DMS53 treated with DMSO at 0.1 percent for 48 hours (cell line): ENCODE results near the gene MGRN1.
A peak's percentile ranks its signal among the peaks of the same experiment; 100 is the strongest.

ENCODE experiments used
- DNase-seq: peaks from one replicate; lab custom pipeline; 2025; ENCODE audit not compliant: unreplicated experiment; lab: John Stamatoyannopoulos, UW

MGRN1 gene

DNA sequence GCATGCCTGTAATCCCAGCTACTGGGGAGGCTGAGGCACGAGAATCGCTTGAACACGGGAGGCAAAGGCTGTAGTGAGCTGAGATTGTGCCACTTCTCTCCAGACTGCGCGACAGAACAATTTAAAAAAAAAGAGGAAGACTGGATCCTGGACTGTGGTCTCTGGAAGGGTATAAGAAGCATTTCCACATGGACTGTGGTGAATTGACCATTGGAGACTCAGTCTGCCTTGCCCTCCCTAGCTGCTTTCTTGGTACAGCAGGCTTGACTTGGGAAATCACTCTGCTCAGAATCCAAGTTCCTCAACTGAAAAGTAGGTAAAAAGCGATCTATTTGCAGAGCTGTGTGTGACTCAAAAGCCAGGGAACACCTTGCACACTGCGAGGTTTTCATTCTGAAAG, 1.0 kb upstream of the MGRN1 start:
- DNase-seq, result no peak

DNA sequence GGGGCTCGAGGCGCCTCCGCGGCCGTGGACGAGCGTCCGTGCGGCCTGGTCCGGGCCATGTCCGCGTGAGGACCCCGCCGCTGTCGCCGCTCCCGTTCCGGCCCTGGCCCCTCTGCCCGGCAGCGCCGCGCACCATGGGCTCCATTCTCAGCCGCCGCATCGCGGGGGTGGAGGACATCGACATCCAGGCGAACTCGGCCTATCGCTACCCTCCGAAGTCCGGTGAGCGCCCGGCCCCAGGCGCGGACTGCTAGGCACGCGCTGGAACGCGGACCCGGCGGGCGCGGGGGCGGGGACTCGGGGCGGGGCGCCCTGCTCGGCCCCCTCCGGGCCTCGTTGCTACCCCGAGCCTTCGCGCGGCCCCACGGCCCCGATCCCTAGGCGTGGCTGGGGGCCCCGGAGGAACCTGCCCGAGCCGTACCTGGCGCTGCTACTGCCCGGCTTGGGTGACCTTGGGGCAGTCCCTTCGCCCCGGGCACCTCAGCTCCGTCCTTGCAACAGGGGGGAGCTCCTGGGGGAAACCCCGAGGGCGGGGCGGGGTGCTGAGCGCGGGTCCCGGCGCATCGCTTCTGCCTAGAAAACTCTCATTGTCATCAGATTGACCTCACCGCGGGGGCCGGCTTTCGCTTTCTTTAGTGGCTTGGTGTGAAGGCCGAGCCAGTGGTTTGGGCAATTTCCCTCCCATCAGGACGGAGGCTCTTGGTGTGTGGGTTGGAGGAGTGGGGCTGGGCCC, 367 bp downstream of the MGRN1 start:
- DNase-seq, result peak; percentile 15

DNA sequence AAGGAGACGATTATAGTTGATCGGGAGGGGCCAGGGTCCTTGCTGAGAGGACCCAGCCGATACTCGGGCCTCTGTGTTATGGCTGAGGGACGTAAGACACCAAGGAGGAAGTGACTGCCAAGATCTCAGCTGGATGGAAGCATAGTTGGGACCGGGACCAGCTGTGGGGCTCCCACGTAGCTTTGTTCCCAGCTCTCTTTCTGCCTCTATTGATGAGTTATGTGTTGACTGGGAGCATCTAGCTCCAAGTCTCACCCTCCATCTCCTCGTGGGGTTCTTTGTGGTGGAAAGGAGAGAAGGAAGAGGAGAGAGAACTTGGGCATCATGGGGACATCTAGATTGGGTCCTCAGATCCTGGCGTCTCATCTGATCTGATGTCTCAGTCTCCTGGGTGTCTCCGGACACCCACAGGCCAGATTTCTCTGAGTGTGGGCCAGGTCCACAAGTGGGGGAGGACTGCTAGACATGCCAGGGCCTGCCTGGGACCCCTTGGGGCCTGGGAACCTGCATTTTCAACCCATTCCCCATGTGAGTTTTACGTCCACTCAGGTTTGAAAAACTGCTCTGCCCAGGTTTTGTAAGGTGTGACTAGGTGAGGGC, 1.0 kb downstream of the MGRN1 start:
- no peak for DNase-seq

DNA sequence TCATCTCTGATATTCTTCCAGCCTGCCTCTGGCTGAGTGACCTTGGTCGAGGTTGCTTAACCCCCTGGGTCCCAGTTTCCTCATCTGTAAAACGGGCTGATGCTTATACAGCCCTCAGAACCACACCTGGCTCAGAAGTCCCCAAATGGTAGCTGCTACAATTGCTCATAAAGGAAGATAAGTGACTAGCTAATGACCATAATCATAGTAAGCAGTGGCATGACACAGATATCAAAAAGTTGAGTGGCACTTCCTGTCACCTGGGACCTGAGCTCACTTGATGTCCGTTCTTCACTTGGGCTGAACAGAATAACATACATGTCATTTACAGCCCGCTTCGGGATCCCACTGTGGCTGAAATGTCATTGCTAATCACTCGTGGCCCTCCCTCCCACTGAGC, 1.8 kb downstream of the MGRN1 start:
- no peak for DNase-seq

DNA sequence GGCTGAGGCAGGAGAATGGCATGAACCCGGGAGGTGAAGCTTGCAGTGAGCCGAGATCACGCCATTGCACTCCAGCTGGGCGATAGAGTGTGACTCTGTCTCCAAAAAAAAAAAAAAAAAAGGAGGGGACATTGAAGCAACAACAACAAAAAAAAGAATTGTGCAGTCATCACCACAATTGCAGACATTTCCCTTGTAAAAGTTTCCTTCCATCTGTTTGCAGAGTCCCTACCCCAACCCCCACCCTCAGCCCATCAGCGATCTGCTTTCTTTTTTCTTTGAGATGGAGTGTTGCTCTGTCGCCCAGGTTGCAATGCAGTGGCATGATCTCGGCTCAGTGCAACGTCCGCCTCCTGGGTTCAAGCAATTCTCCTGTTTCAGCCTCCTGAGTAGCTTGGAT, 3.7 kb downstream of the MGRN1 start:
- DNase-seq, result no peak

DNA sequence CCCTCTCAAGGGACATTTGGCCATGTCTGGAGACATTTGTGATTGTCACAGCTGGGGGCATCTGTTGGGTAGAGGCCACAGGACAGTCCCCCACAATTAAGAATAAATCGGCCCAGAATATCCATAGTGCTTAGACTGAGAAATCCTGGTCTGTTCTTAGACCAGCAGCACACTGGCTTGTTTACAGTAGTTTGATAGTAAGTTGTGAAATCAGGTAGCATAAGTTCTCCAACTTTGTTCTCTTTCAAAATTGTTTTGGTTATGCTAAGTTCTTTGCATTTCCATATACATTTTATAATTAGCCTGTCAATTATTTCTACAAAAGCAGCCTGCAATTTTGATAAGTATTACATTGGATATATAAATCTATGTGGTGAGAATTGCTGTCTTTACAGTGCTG, 6.8 kb downstream of the MGRN1 start:
- no peak for DNase-seq

DNA sequence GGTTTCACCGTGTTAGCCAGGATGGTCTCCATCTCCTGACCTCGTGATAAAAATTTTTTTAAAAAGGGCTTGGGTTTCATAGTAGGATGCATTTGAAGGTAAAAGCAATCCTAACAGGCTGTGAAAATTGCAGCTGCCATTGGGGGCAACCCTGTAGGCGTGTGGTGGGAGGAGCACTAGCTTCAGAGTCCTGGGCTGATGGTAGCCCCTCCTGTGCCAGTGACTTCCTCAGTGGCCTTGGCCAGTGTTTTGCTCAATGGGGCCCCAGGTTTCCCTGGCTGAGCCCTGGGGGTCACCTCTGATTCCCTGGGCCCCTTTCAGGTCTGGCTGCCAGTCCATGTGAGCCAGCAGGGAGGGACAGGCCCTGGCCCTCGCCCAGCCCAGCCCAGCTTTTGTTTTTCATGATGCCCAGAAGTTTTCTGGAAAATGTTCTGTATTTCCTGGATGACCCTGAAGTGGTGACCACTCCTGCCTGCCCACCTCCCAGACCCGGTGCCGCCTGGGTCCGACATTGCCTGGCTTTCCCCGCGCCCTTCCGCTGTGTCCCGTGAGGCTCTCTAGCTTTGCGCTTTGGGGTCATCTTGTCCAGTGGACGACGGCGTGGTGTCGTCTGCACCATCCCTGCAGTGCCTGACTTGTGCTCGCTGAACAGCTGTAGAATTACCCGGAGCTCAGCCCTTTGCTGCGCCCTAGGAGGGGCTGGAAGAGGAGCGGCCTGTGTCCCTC, 9.4 kb downstream of the MGRN1 start:
- no peak for DNase-seq

DNA sequence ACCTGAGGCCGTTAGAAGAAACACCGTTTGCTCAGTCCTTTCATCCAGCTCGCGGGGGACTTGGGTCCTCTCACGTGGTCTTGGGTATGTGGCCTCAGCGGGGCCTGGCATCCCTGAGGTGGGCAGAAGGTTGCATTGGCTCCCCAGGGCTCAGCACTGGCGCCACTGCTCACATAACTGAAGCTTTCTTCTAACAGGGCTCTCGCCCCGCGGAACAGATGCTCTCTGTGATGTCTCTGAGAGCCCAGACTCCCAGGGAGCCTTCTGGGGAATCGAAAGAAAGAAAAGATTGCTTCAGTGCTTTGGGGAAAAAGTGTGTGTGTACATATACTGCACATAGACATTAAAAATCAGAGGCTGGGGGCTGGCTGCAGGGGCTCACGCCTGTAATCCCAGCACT, 10.1 kb downstream of the MGRN1 start:
- DNase-seq, result no peak

DNA sequence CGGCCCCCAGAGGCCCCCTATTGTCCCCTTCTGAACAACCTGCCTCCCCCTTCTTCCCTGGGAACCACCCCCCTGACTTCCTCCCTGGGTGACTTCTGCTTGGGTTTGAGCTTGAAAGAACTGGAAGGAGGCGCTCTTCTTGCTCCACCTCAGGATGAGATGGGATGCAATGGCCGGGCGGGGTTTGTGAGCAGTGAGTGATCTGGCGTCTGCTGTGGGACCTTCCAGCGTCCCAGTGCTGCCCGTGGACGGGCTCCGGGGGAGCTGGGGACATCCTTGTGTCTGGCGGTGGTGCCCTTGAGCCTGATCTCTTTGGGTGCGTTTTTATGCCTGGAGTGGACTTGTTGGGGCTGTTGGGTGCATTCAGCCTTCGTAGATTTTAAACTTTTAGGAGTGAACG, 11.6 kb downstream of the MGRN1 start:
- DNase-seq, result no peak

DNA sequence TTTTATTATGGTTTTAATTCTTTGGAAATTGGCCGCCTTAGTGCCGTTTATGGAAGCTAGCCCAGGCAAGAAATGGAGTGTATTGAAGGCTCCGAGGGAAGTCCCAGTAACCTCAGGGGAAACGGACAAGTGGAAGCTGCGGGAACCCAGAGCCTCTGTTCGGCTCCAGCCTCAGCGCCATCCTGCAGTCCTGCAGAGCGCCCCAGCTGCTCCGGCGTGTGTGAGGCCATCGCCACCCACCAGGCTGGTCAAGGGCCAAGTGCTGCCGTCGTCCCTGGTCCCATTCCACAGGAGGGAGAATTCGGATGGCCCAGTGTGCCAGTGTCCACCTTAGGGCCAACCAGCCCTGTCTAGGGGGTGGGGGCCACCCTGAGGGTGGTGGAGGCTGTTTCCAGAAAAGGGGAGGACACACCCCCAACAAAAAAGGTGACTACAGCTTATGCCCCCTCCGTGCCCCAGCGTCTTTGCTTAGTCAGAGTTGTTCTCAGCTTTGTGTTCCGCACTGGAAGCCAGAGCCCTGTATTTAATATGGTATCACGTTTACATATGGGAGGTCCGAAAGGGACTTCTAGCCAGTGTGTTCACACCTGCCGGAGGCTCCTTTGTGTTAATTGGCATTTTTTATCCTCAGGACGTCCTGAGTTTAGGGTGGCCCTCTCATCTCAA, 13.0 kb downstream of the MGRN1 start:
- no peak for DNase-seq

DNA sequence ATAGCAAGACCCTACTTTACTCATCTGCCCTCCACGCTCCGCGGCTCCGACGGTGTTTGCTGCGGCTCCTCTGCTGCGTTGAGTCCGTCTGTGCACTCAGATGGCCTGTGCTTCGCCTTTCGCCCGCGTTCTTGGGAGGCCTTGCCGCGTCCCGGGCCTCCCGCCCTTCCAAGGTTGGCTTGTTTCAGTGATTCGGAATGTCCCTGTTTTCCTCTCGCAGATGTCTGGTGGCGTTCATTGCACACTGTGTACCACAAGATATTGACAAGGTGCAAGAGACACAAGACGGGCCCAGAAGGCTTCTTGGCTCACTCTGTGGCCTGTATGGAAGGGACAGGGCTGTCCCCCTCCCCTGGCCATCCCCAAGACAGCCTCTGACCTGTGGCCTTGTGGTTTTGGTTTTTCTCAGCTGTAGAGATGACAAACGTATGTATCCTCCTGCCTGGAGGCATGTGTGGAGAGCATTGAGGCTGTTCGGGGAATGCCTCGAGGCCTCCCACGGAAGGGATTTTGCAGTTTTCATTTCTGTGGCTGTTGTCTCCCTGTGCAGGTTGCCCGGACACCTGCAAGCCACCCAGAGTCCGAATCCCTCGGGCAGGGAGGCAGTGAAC, 15.4 kb downstream of the MGRN1 start:
- no peak for DNase-seq

DNA sequence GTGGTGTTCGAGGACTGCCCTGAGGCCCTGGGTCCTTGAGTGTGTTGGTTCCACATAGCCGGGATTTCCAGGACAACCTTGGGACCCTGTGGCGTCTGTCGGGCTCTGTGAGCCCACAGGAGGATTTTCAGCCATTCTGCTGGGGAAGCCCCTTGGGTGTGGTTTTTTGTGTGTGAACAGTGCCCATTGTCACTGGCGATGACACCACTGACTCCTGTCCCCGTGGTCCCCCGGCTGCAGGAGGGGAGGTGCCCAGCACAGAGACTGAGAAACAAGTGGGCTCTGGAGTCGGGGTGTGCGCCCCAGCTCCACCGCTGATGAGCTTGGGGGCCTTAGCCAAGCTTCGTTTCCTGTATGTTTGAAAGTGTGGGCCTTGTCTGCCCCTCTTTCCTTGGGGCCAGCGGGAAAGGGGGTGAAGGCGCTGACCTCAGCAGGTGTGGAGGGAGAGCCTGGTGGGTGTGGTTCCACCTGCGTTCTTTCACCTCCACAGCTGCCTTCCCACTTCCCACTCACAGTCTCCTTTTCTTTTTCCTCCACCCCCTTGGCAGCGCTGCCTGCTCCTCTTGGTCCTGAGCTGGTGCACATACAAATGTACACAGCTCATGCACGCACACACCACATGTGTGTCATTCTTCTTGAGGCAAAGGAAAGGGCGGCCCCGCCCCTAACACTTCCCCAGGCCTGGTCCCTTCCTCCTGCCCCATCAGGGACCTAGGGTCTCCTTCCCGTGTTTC, 16.1 kb downstream of the MGRN1 start:
- no peak for DNase-seq

DNA sequence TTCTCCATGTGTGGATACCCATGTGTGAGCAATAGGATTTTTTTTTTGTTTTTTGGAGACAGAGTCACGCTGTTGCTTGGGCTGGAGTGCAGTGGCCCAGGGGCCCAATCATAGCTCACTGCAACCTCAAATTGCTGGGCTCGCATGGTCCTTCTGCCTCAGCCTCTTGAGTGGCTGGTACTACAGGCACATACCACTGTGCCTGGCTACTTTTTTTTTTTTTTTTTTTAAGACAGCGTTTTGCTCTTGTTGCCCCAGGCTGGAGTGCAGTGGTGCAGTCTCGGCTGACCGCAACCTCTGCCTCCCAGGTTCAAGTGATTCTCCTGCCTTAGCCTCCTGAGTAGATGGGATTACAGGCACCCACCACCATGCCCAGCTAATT, 16.7 kb downstream of the MGRN1 start:
- DNase-seq, result no peak

DNA sequence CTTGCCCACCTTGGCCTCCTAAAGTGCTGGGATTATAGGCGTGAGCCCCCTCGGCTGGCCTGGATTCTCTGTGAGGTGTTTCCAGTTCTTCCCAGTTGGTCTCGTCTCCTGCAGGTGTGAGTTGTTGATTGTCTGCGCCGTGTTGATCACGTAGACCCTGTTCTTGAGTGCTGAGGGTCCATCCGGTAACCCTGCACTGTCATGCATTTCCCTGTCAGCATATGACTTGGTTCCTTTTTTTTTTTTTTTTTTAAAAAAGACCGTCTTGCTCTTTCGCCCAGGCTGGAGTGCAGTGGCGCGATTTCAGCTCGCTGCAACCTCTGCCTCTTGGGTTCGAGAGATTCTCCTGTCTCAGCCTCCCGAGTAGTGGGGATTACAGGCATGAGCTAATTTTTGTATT, 17.3 kb downstream of the MGRN1 start:
- no peak for DNase-seq

DNA sequence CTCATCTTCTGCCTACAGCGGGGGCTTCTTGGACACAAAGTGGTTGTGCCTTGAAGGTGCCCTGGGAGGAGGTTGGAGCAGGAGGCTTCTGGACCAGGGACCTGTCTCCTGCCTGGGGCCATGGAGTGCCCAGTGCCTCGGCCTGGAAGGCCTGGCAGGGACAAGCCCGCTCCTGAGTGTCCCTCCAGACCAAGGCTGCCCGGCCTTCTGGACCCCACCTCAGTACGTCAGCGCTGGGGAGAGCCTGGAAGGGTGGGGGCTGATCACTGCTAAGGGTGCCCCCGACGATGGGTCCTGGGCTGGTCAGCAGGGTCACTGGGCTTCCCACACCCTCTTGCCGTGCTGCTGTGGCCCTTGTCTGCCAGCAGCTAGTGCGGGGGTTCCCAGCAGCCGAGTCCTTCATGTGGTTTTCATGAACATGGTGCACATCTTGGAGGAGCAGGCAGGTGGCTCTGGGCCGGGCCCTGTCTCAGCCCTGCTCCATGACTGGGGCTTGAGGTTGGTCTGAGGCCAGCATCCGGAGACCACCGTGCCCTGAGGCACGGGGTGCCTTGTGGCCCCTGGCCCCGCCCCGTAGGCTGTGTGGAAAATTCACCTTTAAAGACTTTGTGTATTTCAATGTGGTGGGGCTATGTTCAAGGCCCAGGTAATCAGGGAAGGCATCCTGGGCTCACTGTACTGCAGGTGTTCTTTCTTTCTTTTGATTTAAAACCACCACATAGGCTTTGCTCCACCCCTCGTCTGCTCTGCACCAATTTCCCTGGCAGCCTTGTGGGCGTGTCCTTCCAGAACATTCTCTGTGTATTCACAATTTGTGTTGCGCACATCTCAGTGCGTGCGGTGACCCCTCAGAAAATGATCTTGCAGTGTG, 22.4 kb downstream of the MGRN1 start:
- no peak for DNase-seq

DNA sequence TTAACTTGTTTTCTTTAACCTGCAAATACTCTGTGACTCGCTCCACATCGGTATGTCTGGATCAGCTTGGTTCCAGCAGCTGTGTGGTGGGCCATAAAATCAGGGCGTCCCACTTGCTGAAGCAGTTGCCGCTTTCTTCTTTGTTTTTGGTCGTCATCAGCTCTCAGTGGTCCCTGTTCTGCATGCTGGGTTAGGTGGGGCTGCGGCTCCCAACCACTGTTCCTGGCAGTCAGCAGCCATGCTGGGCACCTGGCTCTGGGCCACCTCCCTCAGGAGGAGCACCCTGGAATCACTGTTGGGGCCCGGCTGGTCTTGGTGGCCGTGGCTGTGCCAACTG, 23.0 kb downstream of the MGRN1 start:
- DNase-seq, result no peak

DNA sequence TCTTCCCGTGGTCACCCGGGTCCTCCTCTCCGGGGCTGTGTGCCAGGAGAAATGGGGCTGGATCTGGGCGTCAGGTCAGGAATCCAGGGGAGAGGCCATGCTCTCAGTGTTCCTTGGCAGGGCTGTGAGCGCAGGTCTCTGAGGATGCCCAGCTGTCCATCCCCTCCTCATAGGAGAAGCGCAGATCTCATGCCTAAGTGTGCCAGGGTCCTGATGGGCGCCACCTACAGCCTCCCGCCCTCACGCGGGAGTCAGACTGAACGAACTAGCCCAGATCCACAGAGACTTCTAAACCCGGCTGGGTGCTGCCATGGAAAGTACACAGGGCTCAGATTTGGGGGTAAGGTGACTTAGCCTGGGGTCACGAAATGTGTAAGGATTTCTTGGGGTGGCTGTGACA, 24.3 kb downstream of the MGRN1 start:
- no peak for DNase-seq

DNA sequence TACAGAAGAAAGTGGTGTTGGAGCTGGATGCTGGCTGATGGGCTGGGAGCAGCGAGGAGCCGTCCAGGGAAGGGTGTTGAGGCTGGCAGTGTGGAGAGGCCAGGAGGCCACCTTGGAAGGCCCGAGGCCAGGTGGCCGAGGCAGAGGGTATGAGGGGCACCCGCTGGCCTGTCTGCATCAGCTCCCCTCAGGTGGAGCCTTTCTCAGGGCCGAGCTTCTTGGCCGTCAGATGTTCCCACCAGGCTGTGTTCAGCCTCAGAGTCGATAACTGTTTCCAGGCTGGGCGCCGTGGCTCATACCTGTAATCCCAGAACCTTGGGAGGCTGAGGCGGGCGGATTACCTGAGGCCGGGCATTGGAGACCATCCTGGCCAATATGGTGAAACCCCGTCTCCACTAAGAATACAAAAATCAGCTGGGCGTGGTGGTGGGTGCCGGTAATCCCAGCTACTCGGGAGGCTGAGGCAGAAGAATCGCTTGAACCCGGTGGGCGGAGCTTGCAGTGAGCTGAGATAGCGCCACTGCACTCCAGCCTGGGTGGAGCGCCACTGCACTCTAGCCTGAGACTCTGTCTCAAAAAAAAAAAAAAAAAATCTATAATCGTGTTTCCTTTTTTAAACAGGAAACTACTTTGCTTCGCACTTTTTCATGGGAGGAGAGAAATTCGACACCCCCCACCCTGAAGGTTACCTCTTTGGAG, 25.3 kb downstream of the MGRN1 start:
- DNase-seq, result no peak

DNA sequence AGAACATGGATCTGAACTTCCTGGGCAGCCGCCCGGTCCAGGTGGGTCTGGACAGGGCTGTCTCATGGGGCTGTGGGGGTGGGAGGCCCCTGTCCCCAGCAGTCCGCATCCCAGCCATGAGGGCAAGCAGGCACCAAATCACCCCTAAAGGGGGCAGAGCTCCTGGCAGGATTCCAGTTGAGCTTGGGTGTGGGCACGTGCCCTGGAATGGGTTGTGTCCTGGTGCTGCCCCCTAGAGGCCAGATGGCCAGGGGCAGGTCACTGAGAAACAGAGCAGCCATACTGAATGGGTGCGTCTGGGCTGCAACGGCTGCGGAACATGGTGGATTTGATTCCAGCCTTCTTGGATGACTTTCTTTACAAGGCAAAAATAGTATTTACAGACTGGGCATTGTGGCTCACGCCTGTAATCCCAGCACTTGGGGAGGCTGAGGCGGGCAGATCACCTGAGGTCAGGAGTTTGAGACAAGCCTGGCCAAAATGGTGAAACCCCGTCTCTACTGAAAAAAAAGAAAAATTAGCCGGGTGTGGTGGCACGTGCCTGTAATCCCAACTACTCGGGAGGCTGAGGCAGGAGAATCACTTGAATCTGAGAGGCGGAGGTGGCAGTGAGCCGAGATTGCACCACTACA, 25.9 kb downstream of the MGRN1 start:
- DNase-seq, result peak; percentile 21
